Measurements from ENCODE around the gene AATK. TPM values are rescaled to one million over a fixed set of nuclear protein-coding genes. Genes with fewer than 3 reads are reported as not detected.

Gene AATK
- total and polyA plus RNA-seq, 2 of the 13 experiments (the other 11 are each of a cell fraction or from before 2014, with no cell fraction given), result 2.9 to 8.4 TPM

DNA sequence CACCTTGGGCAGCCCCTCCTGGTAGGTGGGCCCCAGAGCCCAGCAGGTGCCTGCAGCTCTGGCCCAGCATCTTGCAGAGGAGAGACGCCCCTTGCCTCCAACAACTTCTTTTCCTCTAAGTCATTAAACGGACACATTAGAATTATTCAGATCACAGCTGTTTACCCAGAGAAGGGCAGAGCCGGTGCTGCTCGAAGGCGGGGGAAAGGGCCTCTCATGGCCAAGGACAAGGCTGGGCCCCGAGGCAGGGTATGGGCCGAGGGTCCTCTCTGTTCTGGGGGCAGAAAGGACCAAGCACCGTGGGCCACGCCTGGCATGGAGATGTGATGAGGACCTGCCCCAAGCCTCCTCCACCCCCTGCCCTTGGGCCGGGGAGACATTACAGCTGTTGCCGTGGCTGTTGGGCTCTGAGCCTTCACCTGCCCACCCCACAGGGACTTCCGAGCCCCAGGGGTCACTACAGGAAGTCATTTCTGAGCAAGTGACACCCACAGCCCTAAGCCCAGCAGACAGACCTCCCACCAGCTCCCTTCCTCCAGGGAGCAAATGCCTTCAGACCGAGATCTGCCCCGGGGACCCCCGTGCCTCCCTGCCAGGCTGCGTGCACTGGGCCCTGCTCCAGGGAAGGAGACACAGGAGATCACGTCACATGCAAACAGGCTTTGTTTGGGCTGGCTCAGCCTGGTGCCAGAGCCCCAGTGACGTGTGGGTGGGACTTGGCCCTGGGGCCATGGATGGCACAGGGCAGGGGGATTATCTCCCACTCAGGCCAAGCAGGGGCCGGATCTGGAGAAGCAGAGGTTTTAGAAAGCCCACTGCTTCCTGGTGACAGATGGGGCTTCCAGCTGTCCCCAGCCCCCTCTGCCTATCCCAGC is 1.4 kb downstream of the AATK start (continued):
- TF ChIP-seq, protein P1, sequence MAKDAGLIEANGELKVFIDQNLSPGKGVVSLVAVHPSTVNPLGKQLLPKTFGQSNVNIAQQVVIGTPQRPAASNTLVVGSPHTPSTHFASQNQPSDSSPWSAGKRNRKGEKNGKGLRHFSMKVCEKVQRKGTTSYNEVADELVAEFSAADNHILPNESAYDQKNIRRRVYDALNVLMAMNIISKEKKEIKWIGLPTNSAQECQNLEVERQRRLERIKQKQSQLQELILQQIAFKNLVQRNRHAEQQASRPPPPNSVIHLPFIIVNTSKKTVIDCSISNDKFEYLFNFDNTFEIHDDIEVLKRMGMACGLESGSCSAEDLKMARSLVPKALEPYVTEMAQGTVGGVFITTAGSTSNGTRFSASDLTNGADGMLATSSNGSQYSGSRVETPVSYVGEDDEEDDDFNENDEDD (CRISPR knock-in tag; IDR thresholded peaks at IDR 0.05; ENCODE audit: borderline replicate concordance), result no peak
- TF ChIP-seq ZNF552 (CRISPR knock-in tag; IDR thresholded peaks at IDR 0.05; ENCODE audit: borderline replicate concordance) (no peak), EZH2 (conservative IDR thresholded peaks at IDR 0.05; ENCODE audit: low read depth, low read length) (no peak), XRCC5 (optimal IDR thresholded peaks at IDR 0.05; ENCODE audit: low read length) (no peak), ARNT (IDR thresholded peaks at IDR 0.05) (no peak)
- TF ChIP-seq, protein P2, sequence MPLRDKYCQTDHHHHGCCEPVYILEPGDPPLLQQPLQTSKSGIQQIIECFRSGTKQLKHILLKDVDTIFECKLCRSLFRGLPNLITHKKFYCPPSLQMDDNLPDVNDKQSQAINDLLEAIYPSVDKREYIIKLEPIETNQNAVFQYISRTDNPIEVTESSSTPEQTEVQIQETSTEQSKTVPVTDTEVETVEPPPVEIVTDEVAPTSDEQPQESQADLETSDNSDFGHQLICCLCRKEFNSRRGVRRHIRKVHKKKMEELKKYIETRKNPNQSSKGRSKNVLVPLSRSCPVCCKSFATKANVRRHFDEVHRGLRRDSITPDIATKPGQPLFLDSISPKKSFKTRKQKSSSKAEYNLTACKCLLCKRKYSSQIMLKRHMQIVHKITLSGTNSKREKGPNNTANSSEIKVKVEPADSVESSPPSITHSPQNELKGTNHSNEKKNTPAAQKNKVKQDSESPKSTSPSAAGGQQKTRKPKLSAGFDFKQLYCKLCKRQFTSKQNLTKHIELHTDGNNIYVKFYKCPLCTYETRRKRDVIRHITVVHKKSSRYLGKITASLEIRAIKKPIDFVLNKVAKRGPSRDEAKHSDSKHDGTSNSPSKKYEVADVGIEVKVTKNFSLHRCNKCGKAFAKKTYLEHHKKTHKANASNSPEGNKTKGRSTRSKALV (CRISPR knock-in tag; IDR thresholded peaks at IDR 0.05), result no peak
- TF ChIP-seq, protein P3, sequence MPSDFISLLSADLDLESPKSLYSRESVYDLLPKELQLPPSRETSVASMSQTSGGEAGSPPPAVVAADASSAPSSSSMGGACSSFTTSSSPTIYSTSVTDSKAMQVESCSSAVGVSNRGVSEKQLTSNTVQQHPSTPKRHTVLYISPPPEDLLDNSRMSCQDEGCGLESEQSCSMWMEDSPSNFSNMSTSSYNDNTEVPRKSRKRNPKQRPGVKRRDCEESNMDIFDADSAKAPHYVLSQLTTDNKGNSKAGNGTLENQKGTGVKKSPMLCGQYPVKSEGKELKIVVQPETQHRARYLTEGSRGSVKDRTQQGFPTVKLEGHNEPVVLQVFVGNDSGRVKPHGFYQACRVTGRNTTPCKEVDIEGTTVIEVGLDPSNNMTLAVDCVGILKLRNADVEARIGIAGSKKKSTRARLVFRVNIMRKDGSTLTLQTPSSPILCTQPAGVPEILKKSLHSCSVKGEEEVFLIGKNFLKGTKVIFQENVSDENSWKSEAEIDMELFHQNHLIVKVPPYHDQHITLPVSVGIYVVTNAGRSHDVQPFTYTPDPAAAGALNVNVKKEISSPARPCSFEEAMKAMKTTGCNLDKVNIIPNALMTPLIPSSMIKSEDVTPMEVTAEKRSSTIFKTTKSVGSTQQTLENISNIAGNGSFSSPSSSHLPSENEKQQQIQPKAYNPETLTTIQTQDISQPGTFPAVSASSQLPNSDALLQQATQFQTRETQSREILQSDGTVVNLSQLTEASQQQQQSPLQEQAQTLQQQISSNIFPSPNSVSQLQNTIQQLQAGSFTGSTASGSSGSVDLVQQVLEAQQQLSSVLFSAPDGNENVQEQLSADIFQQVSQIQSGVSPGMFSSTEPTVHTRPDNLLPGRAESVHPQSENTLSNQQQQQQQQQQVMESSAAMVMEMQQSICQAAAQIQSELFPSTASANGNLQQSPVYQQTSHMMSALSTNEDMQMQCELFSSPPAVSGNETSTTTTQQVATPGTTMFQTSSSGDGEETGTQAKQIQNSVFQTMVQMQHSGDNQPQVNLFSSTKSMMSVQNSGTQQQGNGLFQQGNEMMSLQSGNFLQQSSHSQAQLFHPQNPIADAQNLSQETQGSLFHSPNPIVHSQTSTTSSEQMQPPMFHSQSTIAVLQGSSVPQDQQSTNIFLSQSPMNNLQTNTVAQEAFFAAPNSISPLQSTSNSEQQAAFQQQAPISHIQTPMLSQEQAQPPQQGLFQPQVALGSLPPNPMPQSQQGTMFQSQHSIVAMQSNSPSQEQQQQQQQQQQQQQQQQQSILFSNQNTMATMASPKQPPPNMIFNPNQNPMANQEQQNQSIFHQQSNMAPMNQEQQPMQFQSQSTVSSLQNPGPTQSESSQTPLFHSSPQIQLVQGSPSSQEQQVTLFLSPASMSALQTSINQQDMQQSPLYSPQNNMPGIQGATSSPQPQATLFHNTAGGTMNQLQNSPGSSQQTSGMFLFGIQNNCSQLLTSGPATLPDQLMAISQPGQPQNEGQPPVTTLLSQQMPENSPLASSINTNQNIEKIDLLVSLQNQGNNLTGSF (CRISPR knock-in tag; IDR thresholded peaks at IDR 0.05), result no peak
- TF ChIP-seq, protein P4, sequence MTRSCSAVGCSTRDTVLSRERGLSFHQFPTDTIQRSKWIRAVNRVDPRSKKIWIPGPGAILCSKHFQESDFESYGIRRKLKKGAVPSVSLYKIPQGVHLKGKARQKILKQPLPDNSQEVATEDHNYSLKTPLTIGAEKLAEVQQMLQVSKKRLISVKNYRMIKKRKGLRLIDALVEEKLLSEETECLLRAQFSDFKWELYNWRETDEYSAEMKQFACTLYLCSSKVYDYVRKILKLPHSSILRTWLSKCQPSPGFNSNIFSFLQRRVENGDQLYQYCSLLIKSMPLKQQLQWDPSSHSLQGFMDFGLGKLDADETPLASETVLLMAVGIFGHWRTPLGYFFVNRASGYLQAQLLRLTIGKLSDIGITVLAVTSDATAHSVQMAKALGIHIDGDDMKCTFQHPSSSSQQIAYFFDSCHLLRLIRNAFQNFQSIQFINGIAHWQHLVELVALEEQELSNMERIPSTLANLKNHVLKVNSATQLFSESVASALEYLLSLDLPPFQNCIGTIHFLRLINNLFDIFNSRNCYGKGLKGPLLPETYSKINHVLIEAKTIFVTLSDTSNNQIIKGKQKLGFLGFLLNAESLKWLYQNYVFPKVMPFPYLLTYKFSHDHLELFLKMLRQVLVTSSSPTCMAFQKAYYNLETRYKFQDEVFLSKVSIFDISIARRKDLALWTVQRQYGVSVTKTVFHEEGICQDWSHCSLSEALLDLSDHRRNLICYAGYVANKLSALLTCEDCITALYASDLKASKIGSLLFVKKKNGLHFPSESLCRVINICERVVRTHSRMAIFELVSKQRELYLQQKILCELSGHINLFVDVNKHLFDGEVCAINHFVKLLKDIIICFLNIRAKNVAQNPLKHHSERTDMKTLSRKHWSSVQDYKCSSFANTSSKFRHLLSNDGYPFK (CRISPR knock-in tag; IDR thresholded peaks at IDR 0.05; ENCODE audit: borderline replicate concordance), result no peak; the same call in 1 of the 2 replicates
- TF ChIP-seq, protein P5, sequence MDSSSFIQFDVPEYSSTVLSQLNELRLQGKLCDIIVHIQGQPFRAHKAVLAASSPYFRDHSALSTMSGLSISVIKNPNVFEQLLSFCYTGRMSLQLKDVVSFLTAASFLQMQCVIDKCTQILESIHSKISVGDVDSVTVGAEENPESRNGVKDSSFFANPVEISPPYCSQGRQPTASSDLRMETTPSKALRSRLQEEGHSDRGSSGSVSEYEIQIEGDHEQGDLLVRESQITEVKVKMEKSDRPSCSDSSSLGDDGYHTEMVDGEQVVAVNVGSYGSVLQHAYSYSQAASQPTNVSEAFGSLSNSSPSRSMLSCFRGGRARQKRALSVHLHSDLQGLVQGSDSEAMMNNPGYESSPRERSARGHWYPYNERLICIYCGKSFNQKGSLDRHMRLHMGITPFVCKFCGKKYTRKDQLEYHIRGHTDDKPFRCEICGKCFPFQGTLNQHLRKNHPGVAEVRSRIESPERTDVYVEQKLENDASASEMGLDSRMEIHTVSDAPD (CRISPR knock-in tag; IDR thresholded peaks at IDR 0.05), result no peak
- TF ChIP-seq, protein P6, sequence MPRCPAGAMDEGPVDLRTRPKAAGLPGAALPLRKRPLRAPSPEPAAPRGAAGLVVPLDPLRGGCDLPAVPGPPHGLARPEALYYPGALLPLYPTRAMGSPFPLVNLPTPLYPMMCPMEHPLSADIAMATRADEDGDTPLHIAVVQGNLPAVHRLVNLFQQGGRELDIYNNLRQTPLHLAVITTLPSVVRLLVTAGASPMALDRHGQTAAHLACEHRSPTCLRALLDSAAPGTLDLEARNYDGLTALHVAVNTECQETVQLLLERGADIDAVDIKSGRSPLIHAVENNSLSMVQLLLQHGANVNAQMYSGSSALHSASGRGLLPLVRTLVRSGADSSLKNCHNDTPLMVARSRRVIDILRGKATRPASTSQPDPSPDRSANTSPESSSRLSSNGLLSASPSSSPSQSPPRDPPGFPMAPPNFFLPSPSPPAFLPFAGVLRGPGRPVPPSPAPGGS (CRISPR knock-in tag; IDR thresholded peaks at IDR 0.05), result no peak
- TF ChIP-seq, protein P7, sequence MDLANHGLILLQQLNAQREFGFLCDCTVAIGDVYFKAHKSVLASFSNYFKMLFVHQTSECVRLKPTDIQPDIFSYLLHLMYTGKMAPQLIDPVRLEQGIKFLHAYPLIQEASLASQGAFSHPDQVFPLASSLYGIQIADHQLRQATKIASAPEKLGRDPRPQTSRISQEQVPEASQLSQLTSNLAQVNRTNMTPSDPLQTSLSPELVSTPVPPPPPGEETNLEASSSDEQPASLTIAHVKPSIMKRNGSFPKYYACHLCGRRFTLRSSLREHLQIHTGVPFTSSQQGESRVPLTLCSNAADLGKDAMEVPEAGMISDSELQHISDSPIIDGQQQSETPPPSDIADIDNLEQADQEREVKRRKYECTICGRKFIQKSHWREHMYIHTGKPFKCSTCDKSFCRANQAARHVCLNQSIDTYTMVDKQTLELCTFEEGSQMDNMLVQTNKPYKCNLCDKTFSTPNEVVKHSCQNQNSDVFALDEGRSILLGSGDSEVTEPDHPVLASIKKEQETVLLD (CRISPR knock-in tag; IDR thresholded peaks at IDR 0.05; ENCODE audit: low read depth), result no peak

All from HepG2 (cell line).